Gastrocnemius medialis (tissue), 4 donors: ENCODE data around the gene OLFML2A. TPM values are rescaled to one million over a fixed set of nuclear protein-coding genes. Genes with fewer than 3 reads are reported as not detected.

ENCODE experiments used
- ATAC-seq, 2 donors: fragments of 150-250 bp; one replicate each; pipeline ENCODE4 v1.9.1; 2016
- DNase-seq, 2 donors: peaks; one replicate each; pipeline ENCODE4 v3.0.0-alpha.2; 2019
- H3K27ac ChIP-seq, 4 donors: fragments of 200-600 bp; sonication (generic); 1 replicate in 1 of 4; 2 replicates in 3 of 4; pipeline ENCODE4 v1.5.1; 2016 to 2018; ENCODE audit warnings: mild to moderate bottlenecking in 2 of 4, moderate library complexity in 1 of 4
- H3K27me3 ChIP-seq, 3 donors: fragments of 200-600 bp; sonication (generic) in 2 of 3; 1 replicate in 1 of 3; 2 replicates in 2 of 3; pipeline versions ENCODE4 v1.5.1 to v1.6.0; 2016 to 2019; ENCODE audit warnings: mild to moderate bottlenecking in 1 of 3, moderate library complexity in 1 of 3
- H3K36me3 ChIP-seq, 2 donors: fragments of 200-600 bp; sonication (generic) in 1 of 2; one replicate each; pipeline ENCODE4 v1.5.1; 2017 to 2018
- H3K4me1 ChIP-seq, 2 donors: fragments of 200-600 bp; sonication (generic) in 1 of 2; one replicate each; pipeline ENCODE4 v1.5.1; 2016 to 2017; ENCODE audit warnings: mild to moderate bottlenecking in 2 of 2
- H3K4me3 ChIP-seq, 4 donors: fragments of 200-600 bp; sonication (generic) in 3 of 4; 1 replicate in 1 of 4; 2 replicates in 3 of 4; pipeline ENCODE4 v1.5.1; 2016 to 2019; ENCODE audit warnings: mild to moderate bottlenecking in 2 of 4
- H3K9me3 ChIP-seq, 3 donors: fragments of 200-600 bp; sonication (generic) in 2 of 3; 1 replicate in 1 of 3; 2 replicates in 2 of 3; pipeline ENCODE4 v1.5.1; 2016 to 2019
- CTCF ChIP-seq, 5 experiments: fragments of 450-650 bp in 3 of 5; fragments of 200-600 bp in 2 of 5; sonication (generic) in 2 of 5; IDR thresholded peaks in 4 of 5; conservative IDR thresholded peaks in 1 of 5; 1 replicate in 4 of 5; 2 replicates in 1 of 5; pipeline ENCODE4 v1.5.1; 2016 to 2019; ENCODE audit warnings: antibody characterized with exemption in 5 of 5, mild to moderate bottlenecking in 3 of 5, moderate library complexity in 3 of 5
- POLR2A ChIP-seq, 2 donors: fragments of 450-650 bp; IDR thresholded peaks; one replicate each; pipeline ENCODE4 v1.6.1; 2017; ENCODE audit warnings: antibody characterized with exemption in 2 of 2, mild to moderate bottlenecking in 2 of 2, moderate library complexity in 2 of 2
- in situ Hi-C, 4 donors: fragments of 200-750 bp; cut with MboI; loops; one replicate each; pipeline versions ENCODE4 v1.15.0 to v1.8.0; 2017; ENCODE audit warnings: low sequenced_read_pairs in 4 of 4
- intact Hi-C: fragments of 100-400 bp; cut with DNase I; formaldehyde crosslinking; loops from one replicate; pipeline ENCODE4 v1.15.1; 2023; ENCODE audit warnings: low total_unique reads
- total RNA-seq, 4 donors: library from RNA; depleted of rRNA; stranded (reverse); fragments of >200 nt; gene quantifications; one replicate each; pipeline versions ENCODE4 v1.1.0 to v1.2.3, GENCODE V29; 2016

The OLFML2A gene
- total RNA-seq, 4 donors from 2014 or later: 6.9 to 48.0 (median 32.8) TPM

- no peak for ATAC-seq
- Histone ChIP-seq H3K27ac (peak overlapping the region; percentile 49 to 66 (median 54)), H3K9me3 (no peaks in the 10 kb centered on the region), H3K27me3 (no peaks in the 10 kb centered on the region), H3K36me3 (no peaks in the 10 kb centered on the region), H3K4me1 (peaks cover 27 to 33% of the 10 kb centered on the region in 2 donors), H3K4me3 (no peak overlapping the region)
- peak in 1 of 2 donors; percentile 23 for DNase-seq
- intact Hi-C loops: no loop called here
- TF ChIP-seq POLR2A (IDR thresholded peaks at IDR 0.05): no peak
- in situ Hi-C loops: no loop called here
These were observed 3.3 kb downstream of the OLFML2A start for GRCh38 chr9:124780060-124780756.

- DNase-seq (no peak), ATAC-seq (no peak)
- Histone ChIP-seq H3K36me3 (no peaks in the 10 kb centered on the region), H3K9me3 (no peaks in the 10 kb centered on the region), H3K4me3 (no peak overlapping the region), H3K27ac (peak overlapping the region in 3 of 4 donors; percentile 35 to 54 (median 53)), H3K4me1 (peaks cover 27 to 33% of the 10 kb centered on the region in 2 donors), H3K27me3 (no peaks in the 10 kb centered on the region)
- intact Hi-C loops (no loop called here), in situ Hi-C loops (no loop called here)
- TF ChIP-seq CTCF (IDR thresholded peaks at IDR 0.05 in 4 of 5, conservative IDR thresholded peaks at IDR 0.05 in 1 of 5): no peak
- no peak for TF ChIP-seq POLR2A (IDR thresholded peaks at IDR 0.05)
These were observed 3.8 kb downstream of the OLFML2A start for GRCh38 chr9:124780757-124781151.

DNA sequence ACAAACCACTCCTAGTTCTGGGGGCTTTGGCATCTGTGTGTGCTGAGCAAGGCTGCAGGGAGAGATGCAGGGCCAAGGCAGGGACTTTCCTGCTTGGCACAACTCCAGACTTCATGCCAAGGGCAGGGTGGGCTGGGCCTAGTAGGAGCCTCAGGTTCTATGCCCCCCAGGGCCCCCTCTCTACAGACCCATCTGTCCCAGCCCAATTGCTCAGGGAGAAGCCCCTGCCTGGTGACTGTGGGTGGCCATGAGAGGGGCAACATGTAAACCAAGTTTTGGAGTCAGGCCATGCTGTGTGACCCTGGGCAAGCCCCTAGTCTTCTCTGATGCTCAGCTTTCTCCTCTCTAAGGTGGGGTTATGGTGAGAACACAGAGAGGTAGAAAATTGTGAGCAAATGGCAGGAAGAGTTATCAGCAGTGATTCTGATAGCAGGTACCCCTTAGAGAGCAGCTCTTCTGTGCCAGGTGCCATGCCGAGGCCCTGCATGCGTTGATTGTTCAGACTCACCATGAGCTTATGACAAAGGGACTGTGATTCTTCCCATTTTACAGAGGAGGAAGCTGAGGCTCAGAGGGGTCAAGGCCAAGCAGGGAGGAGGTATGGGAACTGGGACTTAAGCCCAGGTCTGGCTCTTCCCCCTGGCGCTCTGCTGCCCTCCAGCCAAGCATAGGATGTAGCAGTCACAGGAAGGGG, 5.2 kb downstream of the OLFML2A start:
- Histone ChIP-seq H3K4me1 (peaks cover 23 to 26% of the 10 kb centered on the region in 2 donors), H3K36me3 (no peaks in the 10 kb centered on the region), H3K27ac (peak overlapping the region; percentile 11 to 39 (median 17)), H3K9me3 (no peaks in the 10 kb centered on the region), H3K4me3 (no peak overlapping the region), H3K27me3 (no peaks in the 10 kb centered on the region)
- DNase-seq (peak in 1 of 2 donors; percentile 9), ATAC-seq (no peak)
- in situ Hi-C loops: no loop called here
- intact Hi-C loops: no loop called here
- TF ChIP-seq POLR2A (IDR thresholded peaks at IDR 0.05) (no peak), CTCF (IDR thresholded peaks at IDR 0.05 in 4 of 5, conservative IDR thresholded peaks at IDR 0.05 in 1 of 5) (no peak)

DNA sequence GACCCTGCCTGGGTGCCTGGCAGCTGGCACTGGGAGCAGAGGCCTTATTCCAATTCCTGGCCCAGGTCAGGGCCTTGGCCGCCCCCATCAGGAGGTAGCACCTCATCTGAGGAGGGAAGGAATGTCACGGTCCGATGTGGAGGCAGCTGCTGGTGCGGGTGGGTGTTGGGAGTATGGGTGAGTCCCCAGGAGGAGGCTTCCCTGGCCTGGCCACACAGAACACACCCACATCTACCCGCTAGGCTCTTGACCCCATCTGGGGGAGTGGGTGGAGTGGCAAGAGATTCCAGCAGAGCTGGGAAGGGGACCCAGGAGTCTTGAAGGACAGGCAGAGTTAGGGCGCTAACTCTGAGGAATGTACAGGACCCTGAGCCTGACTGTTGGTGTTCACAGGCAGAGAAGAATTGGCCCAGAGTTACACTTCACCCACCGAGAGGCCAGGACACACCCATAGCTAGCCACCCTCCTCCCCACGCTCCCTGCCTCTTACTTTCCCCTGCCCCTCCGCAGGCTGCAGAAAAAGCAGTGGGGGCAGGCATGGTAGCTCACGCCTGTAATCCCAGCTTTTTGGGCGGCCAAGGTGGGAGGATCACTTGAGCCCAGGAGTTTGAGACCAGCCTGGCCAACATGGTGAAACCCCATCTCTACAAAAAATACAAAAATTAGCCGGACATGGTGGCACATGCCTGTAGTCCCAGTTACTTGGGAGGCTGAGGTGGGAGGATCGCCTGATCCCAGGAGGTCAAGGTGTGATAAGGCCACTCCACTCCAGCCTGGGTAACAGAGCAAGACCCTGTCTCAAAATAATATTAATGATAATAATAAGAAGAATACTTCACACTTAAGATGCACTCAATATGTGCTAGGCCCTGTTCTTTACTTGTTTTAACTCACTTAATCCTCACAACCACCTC, 6.0 kb downstream of the OLFML2A start:
- in situ Hi-C loops: no loop called here
- DNase-seq: peak in 1 of 2 donors; percentile 12
- intact Hi-C loops: no loop called here
- TF ChIP-seq CTCF (IDR thresholded peaks at IDR 0.05 in 4 of 5, conservative IDR thresholded peaks at IDR 0.05 in 1 of 5): no peak
- TF ChIP-seq POLR2A (IDR thresholded peaks at IDR 0.05): no peak
- Histone ChIP-seq H3K36me3 (no peaks in the 10 kb centered on the region), H3K4me3 (no peak overlapping the region), H3K4me1 (peaks cover 23 to 26% of the 10 kb centered on the region in 2 donors), H3K27me3 (no peaks in the 10 kb centered on the region), H3K9me3 (no peaks in the 10 kb centered on the region), H3K27ac (peak overlapping the region; percentile 14 to 58 (median 46))
- no peak for ATAC-seq
